GM12878 (cell line): ENCODE data around the gene ATF3. TPM values are rescaled to one million over a fixed set of nuclear protein-coding genes. Genes with fewer than 3 reads are reported as not detected.

ENCODE experiments used
- ATAC-seq: fragments of 200-7000 bp; cut with Tn5 transposase; 3 replicates; pipeline ENCODE4 v1.9.1; 2020; ENCODE audit warnings: mild to moderate bottlenecking, moderate library complexity
- BruUV-seq: library from RNA; stranded (reverse); fragments of 400-500 nt; replicated peaks from 2 replicates; lab custom pipeline; 2021; lab: Mats Ljungman, UMichigan
- CTCF ChIA-PET: fragments of 300-600 bp; sonication (Branson Sonifier 250); formaldehyde crosslinking; extraction: SDS; loops from one replicate; lab custom pipeline; 2021; ENCODE audit warnings: inconsistent platforms; lab: Yijun Ruan, JAX
- POLR2A ChIA-PET: fragments of 350-600 bp; formaldehyde crosslinking; extraction: SDS; loops from one replicate; lab custom pipeline; 2021; ENCODE audit warnings: inconsistent platforms; lab: Charles Lee
- RAD21 ChIA-PET: fragments of 300-600 bp; sonication (Branson Sonifier 250); formaldehyde crosslinking; loops from one replicate; lab custom pipeline; 2023; ENCODE audit warnings: antibody characterized with exemption; ENCODE audit not compliant: unreplicated experiment; lab: Charles Lee
- SMC1A ChIA-PET: fragments of 300-600 bp; sonication (Branson Sonifier 250); formaldehyde crosslinking; loops from one replicate; lab custom pipeline; 2023; ENCODE audit not compliant: unreplicated experiment, uncharacterized antibody; lab: Charles Lee
- DNase-seq: peaks from one replicate; pipeline ENCODE4 v3.0.0-alpha.2; 2011; ENCODE audit warnings: low read depth, low spot score
- FAIRE-seq: peaks from 3 replicates; lab custom pipeline; 2011; peaks lifted over from hg19 to GRCh38; lab: Jason Lieb, UNC
- H2AFZ ChIP-seq: 2 replicates; pipeline ENCODE4 v1.6.0; 2011; ENCODE audit warnings: low read depth, low read length, control low read depth; ENCODE audit not compliant: control insufficient read depth
- H3K27ac ChIP-seq: 2 replicates; pipeline ENCODE4 v1.5.1; 2011; ENCODE audit warnings: control low read depth; ENCODE audit not compliant: control insufficient read depth, insufficient read depth
- H3K27me3 ChIP-seq, 2 experiments: replicated peaks in 1 of 2; 2 replicates each; pipeline versions ENCODE4 v1.6.0 to v1.6.1; 2011; ENCODE audit warnings: low read length in 1 of 2; ENCODE audit not compliant: control insufficient read depth in 2 of 2, insufficient read depth in 2 of 2
- H3K36me3 ChIP-seq, 2 experiments: 2 replicates each; pipeline ENCODE4 v1.5.1; 2011; ENCODE audit warnings: low read length in 1 of 2; ENCODE audit not compliant: control insufficient read depth in 2 of 2, insufficient read depth in 2 of 2
- H3K4me1 ChIP-seq: 2 replicates; pipeline ENCODE4 v1.6.1; 2011; ENCODE audit warnings: mild to moderate bottlenecking, low read length, moderate library complexity, mixed read lengths; ENCODE audit not compliant: control insufficient read depth, insufficient read depth
- H3K4me2 ChIP-seq: 2 replicates; pipeline ENCODE4 v1.6.0; 2011; ENCODE audit warnings: control low read depth; ENCODE audit not compliant: control insufficient read depth, insufficient read depth
- H3K4me3 ChIP-seq: fragments of 200-600 bp; sonication (generic); 2 replicates; pipeline ENCODE4 v1.5.1; 2016
- H3K79me2 ChIP-seq: 2 replicates; pipeline ENCODE4 v1.6.0; 2011; ENCODE audit warnings: low read length; ENCODE audit not compliant: control insufficient read depth, insufficient read depth
- H3K9ac ChIP-seq: 2 replicates; pipeline ENCODE4 v1.8.0; 2011; ENCODE audit warnings: low read length, control low read depth, mixed read lengths; ENCODE audit not compliant: control insufficient read depth, insufficient read depth
- H3K9me3 ChIP-seq: replicated peaks from 3 replicates; pipeline ENCODE4 v1.5.1; 2011; ENCODE audit warnings: mild to moderate bottlenecking, low read length; ENCODE audit not compliant: control insufficient read depth, insufficient read depth
- H4K20me1 ChIP-seq: 2 replicates; pipeline ENCODE4 v1.6.0; 2011; ENCODE audit not compliant: control insufficient read depth, insufficient read depth
- LARP7 ChIP-seq: fragments of 450-650 bp; IDR thresholded peaks from 2 replicates; pipeline ENCODE4 v1.6.1; 2017; ENCODE audit warnings: mild to moderate bottlenecking
- MTA2 ChIP-seq: fragments of 450-650 bp; IDR thresholded peaks from 2 replicates; pipeline ENCODE4 v1.6.1; 2016; ENCODE audit warnings: low read depth, mild to moderate bottlenecking, moderate library complexity
- SIX5 ChIP-seq: IDR thresholded peaks from 2 replicates; pipeline ENCODE4 v1.6.1; 2011; ENCODE audit warnings: mild to moderate bottlenecking, low read depth, low read length, moderate library complexity; ENCODE audit not compliant: severe bottlenecking
- TCF3 ChIP-seq: IDR thresholded peaks from 2 replicates; pipeline ENCODE4 v1.6.1; 2012; ENCODE audit warnings: low read depth, mild to moderate bottlenecking, low read length, borderline replicate concordance; ENCODE audit not compliant: insufficient read depth
- ZBTB4 ChIP-seq: fragments of 450-650 bp; formaldehyde crosslinking; IDR thresholded peaks from 2 replicates; pipeline ENCODE4 v1.4.0; 2022; ENCODE audit warnings: mild to moderate bottlenecking, moderate library complexity
- ZNF687 ChIP-seq: fragments of 450-650 bp; IDR thresholded peaks from 2 replicates; pipeline ENCODE4 v1.6.1; 2017; ENCODE audit warnings: mild to moderate bottlenecking, moderate library complexity
- WGBS: methylation state at CpG from one replicate; pipeline ENCODE4 v1.1.6; 2016; ENCODE audit warnings: low lambda C conversion rate; ENCODE audit not compliant: insufficient replicate concordance, insufficient coverage; ENCODE audit errors: missing lambda C conversion rate; 5-methylcytosine and 5-hydroxymethylcytosine counted together
- in situ Hi-C: fragments of 300-500 bp; cut with MboI; formaldehyde crosslinking; loops from 9 replicates; pipeline ENCODE4 v1.14.3; 2018; ENCODE audit warnings: mixed read lengths
- intact Hi-C: fragments of 100-400 bp; cut with micrococcal nuclease; formaldehyde crosslinking; loops from one replicate; pipeline ENCODE4 v1.14.2; 2022; ENCODE audit not compliant: unreplicated experiment
- polyA plus RNA-seq, 11 experiments: library from polyadenylated mRNA; depleted of rRNA in 4 of 11; unstranded in 6 of 11; stranded (reverse) in 5 of 11; fragments of >200 nt; fragmentation: Nextera tagmentation in 4 of 11; fragmentation: Illumina TruSeq in 1 of 11; extraction: Ambion mirVana in 4 of 11; extraction: Trizol in 1 of 11; gene quantifications; 1 replicate in 1 of 11; 2 replicates in 10 of 11; pipeline versions ENCODE4 v1.2.1 to v1.2.3, GENCODE V29; 2011 to 2016; ENCODE audit warnings: inconsistent platforms in 2 of 11, missing spikeins in 2 of 11, low read depth in 1 of 11
- total RNA-seq, 4 experiments: library from RNA; depleted of rRNA in 3 of 4; stranded (reverse); fragments of >200 nt in 3 of 4; fragmentation: Illumina TruSeq in 1 of 4; extraction: Trizol in 1 of 4; gene quantifications; 2 replicates each; pipeline versions ENCODE4 v1.2.1 to v1.2.3, GENCODE V29; 2013 to 2021

The ATF3 gene
- total and polyA plus RNA-seq, 10 of the 15 experiments (the other 5 are each of a cell fraction or from before 2014, with no cell fraction given): 3.0 to 13.9 (median 8.3) TPM

- ChIA-PET SMC1A (no interaction called here), RAD21 (no interaction called here)
- H3K4me3 ChIP-seq: no peak overlapping the region
- no peak overlapping the region for H2AFZ ChIP-seq
- H3K27ac ChIP-seq: no peak overlapping the region
- peaks cover 0 to 5% of the 10 kb centered on the region in 2 experiments; a peak in 1 of 4 replicates for H3K27me3 ChIP-seq
- no peaks in the 10 kb centered on the region for H3K36me3 ChIP-seq
- H3K9me3 ChIP-seq: no peaks in the 10 kb centered on the region
- intact Hi-C loops (loop anchor here (10.0 kb wide), 1 partner anchor 263 kb away; no protein-coding TSS in a partner anchor), in situ Hi-C loops (no loop called here)
- H4K20me1 ChIP-seq: no peaks in the 10 kb centered on the region
- peaks cover 5% of the 10 kb centered on the region for H3K4me1 ChIP-seq
- H3K79me2 ChIP-seq: no peaks in the 10 kb centered on the region
- 8% methylated on average over 2 of the region's 2 CpGs for WGBS
- no TSS peak for BruUV-seq
- no peak for DNase-seq
- TF ChIP-seq SIX5 (no peak), MTA2 (no peak), LARP7 (no peak), ZNF687 (no peak), TCF3 (no peak), ZBTB4 (CRISPR knock-in tag) (no peak)
- TF ChIP-seq, all 136 proteins: peak for 0
- CTCF ChIA-PET: interaction anchor here (0.7 to 1.0 kb wide), 2 partner anchors 29 to 113 kb away, joined by 3 read pairs; no protein-coding TSS in a partner anchor
- Histone ChIP-seq H3K9ac (no peak overlapping the region), H3K4me2 (no peak overlapping the region)
- POLR2A ChIA-PET: no interaction called here
- FAIRE-seq (no peak), ATAC-seq (no peak)
These were observed 7.0 kb upstream of the ATF3 start for GRCh38 chr1:212601524-212601923.
